WTC11 (cell line): ENCODE data around the gene WDR59. TPM values are rescaled to one million over a fixed set of nuclear protein-coding genes. Genes with fewer than 3 reads are reported as not detected.

Experiments used
- ATAC-seq: fragments of 200-7000 bp; cut with Tn5 transposase; 2 replicates; pipeline ENCODE4 v1.10.0; 2021; ENCODE audit warnings: mild to moderate bottlenecking, moderate library complexity
- CTCF ChIA-PET: fragments of 300-600 bp; sonication (Branson Sonifier 250); formaldehyde crosslinking; loops from one replicate; lab custom pipeline; 2021; ENCODE audit warnings: antibody characterized with exemption; lab: Charles Lee
- POLR2A ChIA-PET: fragments of 350-600 bp; sonication (Branson Sonifier 250); formaldehyde crosslinking; loops from one replicate; lab custom pipeline; 2021; ENCODE audit warnings: antibody characterized with exemption; lab: Charles Lee
- DNase-seq: peaks from one replicate; pipeline ENCODE4 v3.0.0; 2021; ENCODE audit warnings: low spot score
- H3K27ac Mint-ChIP-seq: 2 replicates; pipeline ENCODE4 v1.8.0; 2021; ENCODE audit warnings: mixed read lengths
- H3K27me3 Mint-ChIP-seq: 2 replicates; pipeline ENCODE4 v1.8.0; 2021; ENCODE audit warnings: low read depth, mild to moderate bottlenecking, moderate library complexity, mixed read lengths
- H3K36me3 Mint-ChIP-seq: 2 replicates; pipeline ENCODE4 v1.8.0; 2021; ENCODE audit warnings: mixed read lengths
- H3K4me1 Mint-ChIP-seq: 2 replicates; pipeline ENCODE4 v1.8.0; 2022; ENCODE audit warnings: mixed read lengths
- H3K4me3 Mint-ChIP-seq: 2 replicates; pipeline ENCODE4 v1.8.0; 2021; ENCODE audit warnings: mild to moderate bottlenecking, moderate library complexity, mixed read lengths
- H3K9me3 Mint-ChIP-seq: 2 replicates; pipeline ENCODE4 v1.8.0; 2021; ENCODE audit warnings: mixed read lengths
- ETV6 ChIP-seq: sonication (generic); formaldehyde crosslinking; IDR thresholded peaks from 2 replicates; pipeline ENCODE4 v1.8.1; 2022; ENCODE audit warnings: mild to moderate bottlenecking, missing genetic modification reagents
- JAZF1 ChIP-seq: fragments of 250-450 bp; sonication (Bioruptor Pico); IDR thresholded peaks from 2 replicates; pipeline ENCODE4 v1.9.0; 2021; ENCODE audit warnings: moderate library complexity, mild to moderate bottlenecking, inconsistent platforms
- SMAD3 ChIP-seq: sonication (generic); formaldehyde crosslinking; IDR thresholded peaks from 2 replicates; pipeline ENCODE4 v1.8.0; 2022; ENCODE audit warnings: missing genetic modification reagents, mild to moderate bottlenecking, borderline replicate concordance
- SOX15 ChIP-seq: fragments of 250-450 bp; sonication (Bioruptor Pico); IDR thresholded peaks from 2 replicates; pipeline ENCODE4 v1.9.0; 2021; ENCODE audit warnings: mild to moderate bottlenecking
- TCF7 ChIP-seq: sonication (generic); formaldehyde crosslinking; IDR thresholded peaks from 2 replicates; pipeline ENCODE4 v1.8.0; 2022; ENCODE audit warnings: mild to moderate bottlenecking, low read depth, missing genetic modification reagents, moderate library complexity
- TP53 ChIP-seq: sonication (generic); formaldehyde crosslinking; IDR thresholded peaks from 2 replicates; pipeline ENCODE4 v1.8.1; 2023; ENCODE audit warnings: mild to moderate bottlenecking, missing genetic modification reagents
- ZNF121 ChIP-seq: sonication (generic); formaldehyde crosslinking; IDR thresholded peaks from 2 replicates; pipeline ENCODE4 v1.8.0; 2023; ENCODE audit warnings: missing genetic modification reagents
- ZNF232 ChIP-seq: sonication (generic); formaldehyde crosslinking; IDR thresholded peaks from 2 replicates; pipeline ENCODE4 v1.8.0; 2022; ENCODE audit warnings: mild to moderate bottlenecking, missing genetic modification reagents
- ZNF423 ChIP-seq: fragments of 250-450 bp; sonication (Bioruptor Pico); IDR thresholded peaks from 2 replicates; pipeline ENCODE4 v2.1.2; 2022; ENCODE audit warnings: mild to moderate bottlenecking, moderate library complexity
- ZNF671 ChIP-seq: fragments of 250-450 bp; sonication (Bioruptor Pico); IDR thresholded peaks from 2 replicates; pipeline ENCODE4 v1.8.0; 2021; ENCODE audit warnings: mild to moderate bottlenecking
- total RNA-seq: library from RNA; stranded (reverse); gene quantifications from 3 replicates; pipeline ENCODE4 v1.2.3, GENCODE V29; 2021
- TF ChIP-seq, protein P1 (sequence below): sonication (generic); formaldehyde crosslinking; IDR thresholded peaks from 2 replicates; pipeline ENCODE4 v1.8.1; 2023; ENCODE audit warnings: mild to moderate bottlenecking, missing genetic modification reagents, borderline replicate concordance
- TF ChIP-seq, protein P2 (sequence below): fragments of 250-450 bp; sonication (Bioruptor Pico); IDR thresholded peaks from 2 replicates; pipeline ENCODE4 v1.8.0; 2021; ENCODE audit warnings: mild to moderate bottlenecking
- TF ChIP-seq, protein P3 (sequence below): sonication (generic); formaldehyde crosslinking; IDR thresholded peaks from 2 replicates; pipeline ENCODE4 v1.8.0; 2022; ENCODE audit warnings: mild to moderate bottlenecking, missing genetic modification reagents
- TF ChIP-seq, protein P4 (sequence below): sonication (generic); formaldehyde crosslinking; IDR thresholded peaks from 2 replicates; pipeline ENCODE4 v1.8.0; 2023; ENCODE audit warnings: mild to moderate bottlenecking, missing genetic modification reagents
- TF ChIP-seq, protein P5 (sequence below): fragments of 250-450 bp; sonication (Bioruptor Pico); IDR thresholded peaks from 2 replicates; pipeline ENCODE4 v1.9.0; 2021; ENCODE audit warnings: mild to moderate bottlenecking
- TF ChIP-seq, protein P6 (sequence below): sonication (generic); formaldehyde crosslinking; IDR thresholded peaks from 2 replicates; pipeline ENCODE4 v1.8.0; 2022; ENCODE audit warnings: mild to moderate bottlenecking, missing genetic modification reagents
- TF ChIP-seq, protein P7 (sequence below): fragments of 250-450 bp; sonication (Bioruptor Pico); IDR thresholded peaks from 2 replicates; pipeline ENCODE4 v2.1.2; 2022; ENCODE audit warnings: mild to moderate bottlenecking, moderate library complexity
- TF ChIP-seq, protein P8 (sequence below): fragments of 200-600 bp; IDR thresholded peaks from 2 replicates; pipeline ENCODE4 v1.8.0; 2022; ENCODE audit warnings: antibody characterized with exemption

Gene WDR59
- total RNA-seq, 1 experiment from 2014 or later = 100 TPM

DNA sequence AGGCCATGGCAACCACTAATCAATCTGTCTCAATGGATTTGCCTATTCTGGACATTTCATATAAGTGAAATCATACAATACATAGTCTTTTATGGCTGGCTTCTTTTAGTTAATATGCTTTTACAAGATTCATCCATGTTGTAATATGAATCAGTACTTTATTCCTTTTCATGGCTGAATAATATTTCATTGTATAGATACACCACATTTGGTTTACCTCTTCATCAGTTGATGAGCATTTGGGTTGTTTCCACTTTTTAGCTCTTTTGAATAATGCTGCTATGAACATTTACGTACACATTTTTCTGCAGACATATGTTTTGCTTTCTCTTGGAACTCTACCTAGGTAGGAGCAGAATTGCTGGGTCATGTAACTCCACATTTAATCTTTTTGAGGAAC is 11.1 kb upstream of the WDR59 start:
- Mint-ChIP-seq H3K9me3 (0 out of 2 replicates have a peak, but pooled peaks cover 4% of the 10 kb centered on the region), H3K27me3 (peaks cover 5% of the 10 kb centered on the region), H3K4me1 (peaks cover 35% of the 10 kb centered on the region), H3K36me3 (no peaks in the 10 kb centered on the region), H3K27ac (no peak overlapping the region), H3K4me3 (no peak overlapping the region)
- DNase-seq (no peak), ATAC-seq (no peak)
- TF ChIP-seq, protein P1, sequence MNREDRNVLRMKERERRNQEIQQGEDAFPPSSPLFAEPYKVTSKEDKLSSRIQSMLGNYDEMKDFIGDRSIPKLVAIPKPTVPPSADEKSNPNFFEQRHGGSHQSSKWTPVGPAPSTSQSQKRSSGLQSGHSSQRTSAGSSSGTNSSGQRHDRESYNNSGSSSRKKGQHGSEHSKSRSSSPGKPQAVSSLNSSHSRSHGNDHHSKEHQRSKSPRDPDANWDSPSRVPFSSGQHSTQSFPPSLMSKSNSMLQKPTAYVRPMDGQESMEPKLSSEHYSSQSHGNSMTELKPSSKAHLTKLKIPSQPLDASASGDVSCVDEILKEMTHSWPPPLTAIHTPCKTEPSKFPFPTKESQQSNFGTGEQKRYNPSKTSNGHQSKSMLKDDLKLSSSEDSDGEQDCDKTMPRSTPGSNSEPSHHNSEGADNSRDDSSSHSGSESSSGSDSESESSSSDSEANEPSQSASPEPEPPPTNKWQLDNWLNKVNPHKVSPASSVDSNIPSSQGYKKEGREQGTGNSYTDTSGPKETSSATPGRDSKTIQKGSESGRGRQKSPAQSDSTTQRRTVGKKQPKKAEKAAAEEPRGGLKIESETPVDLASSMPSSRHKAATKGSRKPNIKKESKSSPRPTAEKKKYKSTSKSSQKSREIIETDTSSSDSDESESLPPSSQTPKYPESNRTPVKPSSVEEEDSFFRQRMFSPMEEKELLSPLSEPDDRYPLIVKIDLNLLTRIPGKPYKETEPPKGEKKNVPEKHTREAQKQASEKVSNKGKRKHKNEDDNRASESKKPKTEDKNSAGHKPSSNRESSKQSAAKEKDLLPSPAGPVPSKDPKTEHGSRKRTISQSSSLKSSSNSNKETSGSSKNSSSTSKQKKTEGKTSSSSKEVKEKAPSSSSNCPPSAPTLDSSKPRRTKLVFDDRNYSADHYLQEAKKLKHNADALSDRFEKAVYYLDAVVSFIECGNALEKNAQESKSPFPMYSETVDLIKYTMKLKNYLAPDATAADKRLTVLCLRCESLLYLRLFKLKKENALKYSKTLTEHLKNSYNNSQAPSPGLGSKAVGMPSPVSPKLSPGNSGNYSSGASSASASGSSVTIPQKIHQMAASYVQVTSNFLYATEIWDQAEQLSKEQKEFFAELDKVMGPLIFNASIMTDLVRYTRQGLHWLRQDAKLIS (CRISPR knock-in tag) = no peak
- TF ChIP-seq, protein P2, sequence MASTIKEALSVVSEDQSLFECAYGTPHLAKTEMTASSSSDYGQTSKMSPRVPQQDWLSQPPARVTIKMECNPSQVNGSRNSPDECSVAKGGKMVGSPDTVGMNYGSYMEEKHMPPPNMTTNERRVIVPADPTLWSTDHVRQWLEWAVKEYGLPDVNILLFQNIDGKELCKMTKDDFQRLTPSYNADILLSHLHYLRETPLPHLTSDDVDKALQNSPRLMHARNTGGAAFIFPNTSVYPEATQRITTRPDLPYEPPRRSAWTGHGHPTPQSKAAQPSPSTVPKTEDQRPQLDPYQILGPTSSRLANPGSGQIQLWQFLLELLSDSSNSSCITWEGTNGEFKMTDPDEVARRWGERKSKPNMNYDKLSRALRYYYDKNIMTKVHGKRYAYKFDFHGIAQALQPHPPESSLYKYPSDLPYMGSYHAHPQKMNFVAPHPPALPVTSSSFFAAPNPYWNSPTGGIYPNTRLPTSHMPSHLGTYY (CRISPR knock-in tag) = no peak
- TF ChIP-seq ZNF121 (CRISPR knock-in tag) (no peak), ZNF671 (CRISPR knock-in tag) (no peak), ZNF423 (CRISPR knock-in tag) (no peak), ZNF232 (CRISPR knock-in tag) (no peak), TCF7 (CRISPR knock-in tag) (no peak), SOX15 (CRISPR knock-in tag) (no peak), SMAD3 (no peak), TP53 (CRISPR knock-in tag) (no peak), JAZF1 (no peak), ETV6 (no peak)
- TF ChIP-seq, protein P3, sequence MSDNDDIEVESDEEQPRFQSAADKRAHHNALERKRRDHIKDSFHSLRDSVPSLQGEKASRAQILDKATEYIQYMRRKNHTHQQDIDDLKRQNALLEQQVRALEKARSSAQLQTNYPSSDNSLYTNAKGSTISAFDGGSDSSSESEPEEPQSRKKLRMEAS (CRISPR knock-in tag) = no peak
- TF ChIP-seq, protein P4, sequence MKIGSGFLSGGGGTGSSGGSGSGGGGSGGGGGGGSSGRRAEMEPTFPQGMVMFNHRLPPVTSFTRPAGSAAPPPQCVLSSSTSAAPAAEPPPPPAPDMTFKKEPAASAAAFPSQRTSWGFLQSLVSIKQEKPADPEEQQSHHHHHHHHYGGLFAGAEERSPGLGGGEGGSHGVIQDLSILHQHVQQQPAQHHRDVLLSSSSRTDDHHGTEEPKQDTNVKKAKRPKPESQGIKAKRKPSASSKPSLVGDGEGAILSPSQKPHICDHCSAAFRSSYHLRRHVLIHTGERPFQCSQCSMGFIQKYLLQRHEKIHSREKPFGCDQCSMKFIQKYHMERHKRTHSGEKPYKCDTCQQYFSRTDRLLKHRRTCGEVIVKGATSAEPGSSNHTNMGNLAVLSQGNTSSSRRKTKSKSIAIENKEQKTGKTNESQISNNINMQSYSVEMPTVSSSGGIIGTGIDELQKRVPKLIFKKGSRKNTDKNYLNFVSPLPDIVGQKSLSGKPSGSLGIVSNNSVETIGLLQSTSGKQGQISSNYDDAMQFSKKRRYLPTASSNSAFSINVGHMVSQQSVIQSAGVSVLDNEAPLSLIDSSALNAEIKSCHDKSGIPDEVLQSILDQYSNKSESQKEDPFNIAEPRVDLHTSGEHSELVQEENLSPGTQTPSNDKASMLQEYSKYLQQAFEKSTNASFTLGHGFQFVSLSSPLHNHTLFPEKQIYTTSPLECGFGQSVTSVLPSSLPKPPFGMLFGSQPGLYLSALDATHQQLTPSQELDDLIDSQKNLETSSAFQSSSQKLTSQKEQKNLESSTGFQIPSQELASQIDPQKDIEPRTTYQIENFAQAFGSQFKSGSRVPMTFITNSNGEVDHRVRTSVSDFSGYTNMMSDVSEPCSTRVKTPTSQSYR = no peak
- TF ChIP-seq, protein P5, sequence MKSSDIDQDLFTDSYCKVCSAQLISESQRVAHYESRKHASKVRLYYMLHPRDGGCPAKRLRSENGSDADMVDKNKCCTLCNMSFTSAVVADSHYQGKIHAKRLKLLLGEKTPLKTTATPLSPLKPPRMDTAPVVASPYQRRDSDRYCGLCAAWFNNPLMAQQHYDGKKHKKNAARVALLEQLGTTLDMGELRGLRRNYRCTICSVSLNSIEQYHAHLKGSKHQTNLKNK (CRISPR knock-in tag) = no peak
- TF ChIP-seq, protein P6, sequence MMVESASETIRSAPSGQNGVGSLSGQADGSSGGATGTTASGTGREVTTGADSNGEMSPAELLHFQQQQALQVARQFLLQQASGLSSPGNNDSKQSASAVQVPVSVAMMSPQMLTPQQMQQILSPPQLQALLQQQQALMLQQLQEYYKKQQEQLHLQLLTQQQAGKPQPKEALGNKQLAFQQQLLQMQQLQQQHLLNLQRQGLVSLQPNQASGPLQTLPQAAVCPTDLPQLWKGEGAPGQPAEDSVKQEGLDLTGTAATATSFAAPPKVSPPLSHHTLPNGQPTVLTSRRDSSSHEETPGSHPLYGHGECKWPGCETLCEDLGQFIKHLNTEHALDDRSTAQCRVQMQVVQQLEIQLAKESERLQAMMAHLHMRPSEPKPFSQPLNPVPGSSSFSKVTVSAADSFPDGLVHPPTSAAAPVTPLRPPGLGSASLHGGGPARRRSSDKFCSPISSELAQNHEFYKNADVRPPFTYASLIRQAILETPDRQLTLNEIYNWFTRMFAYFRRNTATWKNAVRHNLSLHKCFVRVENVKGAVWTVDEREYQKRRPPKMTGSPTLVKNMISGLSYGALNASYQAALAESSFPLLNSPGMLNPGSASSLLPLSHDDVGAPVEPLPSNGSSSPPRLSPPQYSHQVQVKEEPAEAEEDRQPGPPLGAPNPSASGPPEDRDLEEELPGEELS = no peak
- TF ChIP-seq, protein P7, sequence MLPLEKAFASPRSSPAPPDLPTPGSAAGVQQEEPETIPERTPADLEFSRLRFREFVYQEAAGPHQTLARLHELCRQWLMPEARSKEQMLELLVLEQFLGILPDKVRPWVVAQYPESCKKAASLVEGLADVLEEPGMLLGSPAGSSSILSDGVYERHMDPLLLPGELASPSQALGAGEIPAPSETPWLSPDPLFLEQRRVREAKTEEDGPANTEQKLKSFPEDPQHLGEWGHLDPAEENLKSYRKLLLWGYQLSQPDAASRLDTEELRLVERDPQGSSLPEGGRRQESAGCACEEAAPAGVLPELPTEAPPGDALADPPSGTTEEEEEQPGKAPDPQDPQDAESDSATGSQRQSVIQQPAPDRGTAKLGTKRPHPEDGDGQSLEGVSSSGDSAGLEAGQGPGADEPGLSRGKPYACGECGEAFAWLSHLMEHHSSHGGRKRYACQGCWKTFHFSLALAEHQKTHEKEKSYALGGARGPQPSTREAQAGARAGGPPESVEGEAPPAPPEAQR (CRISPR knock-in tag) = no peak
- TF ChIP-seq, protein P8, sequence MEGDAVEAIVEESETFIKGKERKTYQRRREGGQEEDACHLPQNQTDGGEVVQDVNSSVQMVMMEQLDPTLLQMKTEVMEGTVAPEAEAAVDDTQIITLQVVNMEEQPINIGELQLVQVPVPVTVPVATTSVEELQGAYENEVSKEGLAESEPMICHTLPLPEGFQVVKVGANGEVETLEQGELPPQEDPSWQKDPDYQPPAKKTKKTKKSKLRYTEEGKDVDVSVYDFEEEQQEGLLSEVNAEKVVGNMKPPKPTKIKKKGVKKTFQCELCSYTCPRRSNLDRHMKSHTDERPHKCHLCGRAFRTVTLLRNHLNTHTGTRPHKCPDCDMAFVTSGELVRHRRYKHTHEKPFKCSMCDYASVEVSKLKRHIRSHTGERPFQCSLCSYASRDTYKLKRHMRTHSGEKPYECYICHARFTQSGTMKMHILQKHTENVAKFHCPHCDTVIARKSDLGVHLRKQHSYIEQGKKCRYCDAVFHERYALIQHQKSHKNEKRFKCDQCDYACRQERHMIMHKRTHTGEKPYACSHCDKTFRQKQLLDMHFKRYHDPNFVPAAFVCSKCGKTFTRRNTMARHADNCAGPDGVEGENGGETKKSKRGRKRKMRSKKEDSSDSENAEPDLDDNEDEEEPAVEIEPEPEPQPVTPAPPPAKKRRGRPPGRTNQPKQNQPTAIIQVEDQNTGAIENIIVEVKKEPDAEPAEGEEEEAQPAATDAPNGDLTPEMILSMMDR = no peak
- ChIA-PET CTCF (no interaction called here), POLR2A (no interaction called here)
